Activated CD4-positive, alpha-beta T cell treated with anti-CD3 and anti-CD28 coated beads, Interleukin-2, amount 10 ng/mL, durations not matched to agents 24 days and 14 days (primary cell): ENCODE data around the gene OS9. TPM values are rescaled to one million over a fixed set of nuclear protein-coding genes. Genes with fewer than 3 reads are reported as not detected.
A peak's percentile ranks its signal among the peaks of the same experiment; 100 is the strongest.

Experiments
- DNase-seq: peaks from one replicate; pipeline ENCODE4 v3.0.0; 2022
- H3K27ac Mint-ChIP-seq: one replicate; pipeline ENCODE4 v1.8.0; 2022; ENCODE audit warnings: mild to moderate bottlenecking, mixed read lengths
- H3K27me3 Mint-ChIP-seq: one replicate; pipeline ENCODE4 v1.8.0; 2022; ENCODE audit warnings: mixed read lengths
- H3K36me3 Mint-ChIP-seq: one replicate; pipeline ENCODE4 v1.8.0; 2022; ENCODE audit warnings: low read depth, mild to moderate bottlenecking, mixed read lengths
- H3K4me1 Mint-ChIP-seq: one replicate; pipeline ENCODE4 v1.8.0; 2021; ENCODE audit warnings: mixed read lengths
- H3K4me3 Mint-ChIP-seq: one replicate; pipeline ENCODE4 v1.8.0; 2022; ENCODE audit warnings: mild to moderate bottlenecking, moderate library complexity, mixed read lengths
- H3K9me3 Mint-ChIP-seq: one replicate; pipeline ENCODE4 v1.8.0; 2021; ENCODE audit warnings: mixed read lengths
- intact Hi-C: fragments of 100-400 bp; cut with micrococcal nuclease; formaldehyde crosslinking; loops from one replicate; pipeline ENCODE4 v1.15.1; 2023
- total RNA-seq: library from RNA; stranded (reverse); gene quantifications from 2 replicates; pipeline ENCODE4 v1.2.3, GENCODE V29; 2022

OS9 gene
- total RNA-seq, 1 donor from 2014 or later = 84.3 TPM

- no peak for DNase-seq
- Mint-ChIP-seq H3K27me3 (no peaks in the 10 kb centered on the region), H3K27ac (no peak overlapping the region), H3K4me1 (no peaks in the 10 kb centered on the region), H3K36me3 (peaks cover 43% of the 10 kb centered on the region), H3K9me3 (no peaks in the 10 kb centered on the region), H3K4me3 (no peak overlapping the region)
- intact Hi-C loops = no loop called here
These were observed 29.0 kb downstream of the OS9 start for GRCh38 chr12:57722716-57723629.

DNA sequence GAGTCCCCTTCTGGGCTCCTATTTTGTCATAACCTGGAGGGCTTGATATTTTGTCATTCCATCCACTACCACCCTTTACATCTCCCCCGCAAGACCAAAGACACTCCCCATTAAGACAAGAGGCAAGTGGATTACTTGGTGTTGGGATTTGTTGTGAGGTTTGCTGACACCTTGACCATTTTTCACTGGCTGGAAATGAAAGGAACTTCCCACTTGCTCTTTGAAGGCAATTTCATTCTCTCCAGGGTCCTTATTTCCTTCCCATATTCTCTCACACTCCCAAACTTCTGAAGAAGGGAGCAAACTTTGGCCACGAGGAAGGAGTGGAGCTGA is 29.7 kb downstream of the OS9 start:
- H3K4me3 Mint-ChIP-seq = no peak overlapping the region
- no peak for DNase-seq
- no peaks in the 10 kb centered on the region for H3K4me1 Mint-ChIP-seq
- no peaks in the 10 kb centered on the region for H3K9me3 Mint-ChIP-seq
- H3K36me3 Mint-ChIP-seq = peaks cover 42% of the 10 kb centered on the region
- peak overlapping the region; percentile 17 for H3K27ac Mint-ChIP-seq
- H3K27me3 Mint-ChIP-seq = no peaks in the 10 kb centered on the region
- intact Hi-C loops = no loop called here

- H3K4me1 Mint-ChIP-seq = no peaks in the 10 kb centered on the region
- peaks cover 39% of the 10 kb centered on the region for H3K36me3 Mint-ChIP-seq
- no peak overlapping the region for H3K4me3 Mint-ChIP-seq
- DNase-seq = no peak
- H3K27me3 Mint-ChIP-seq = no peaks in the 10 kb centered on the region
- intact Hi-C loops = no loop called here
- peak overlapping the region; percentile 51 for H3K27ac Mint-ChIP-seq
- no peaks in the 10 kb centered on the region for H3K9me3 Mint-ChIP-seq
These were observed 30.3 kb downstream of the OS9 start for GRCh38 chr12:57724003-57724935.

GRCh38 chr12:57724936-57725740 is 31.2 kb downstream of the OS9 start:
- DNase-seq = no peak
- Mint-ChIP-seq H3K4me1 (no peaks in the 10 kb centered on the region), H3K36me3 (peaks cover 39% of the 10 kb centered on the region)

GRCh38 chr12:57725851-57726150 is 31.9 kb downstream of the OS9 start:
- no peaks in the 10 kb centered on the region for H3K4me1 Mint-ChIP-seq
- H3K36me3 Mint-ChIP-seq = peaks cover 45% of the 10 kb centered on the region
- intact Hi-C loops = no loop called here
- no peaks in the 10 kb centered on the region for H3K9me3 Mint-ChIP-seq
- DNase-seq = no peak
- H3K27me3 Mint-ChIP-seq = no peaks in the 10 kb centered on the region
- no peak overlapping the region for H3K27ac Mint-ChIP-seq
- H3K4me3 Mint-ChIP-seq = no peak overlapping the region

More at GRCh38 chr12:57724936-57725740, 31.2 kb downstream of the OS9 start:
- Mint-ChIP-seq H3K9me3 (no peaks in the 10 kb centered on the region), H3K27ac (peak overlapping the region; percentile 51), H3K4me3 (no peak overlapping the region), H3K27me3 (no peaks in the 10 kb centered on the region)
- intact Hi-C loops = no loop called here

DNA sequence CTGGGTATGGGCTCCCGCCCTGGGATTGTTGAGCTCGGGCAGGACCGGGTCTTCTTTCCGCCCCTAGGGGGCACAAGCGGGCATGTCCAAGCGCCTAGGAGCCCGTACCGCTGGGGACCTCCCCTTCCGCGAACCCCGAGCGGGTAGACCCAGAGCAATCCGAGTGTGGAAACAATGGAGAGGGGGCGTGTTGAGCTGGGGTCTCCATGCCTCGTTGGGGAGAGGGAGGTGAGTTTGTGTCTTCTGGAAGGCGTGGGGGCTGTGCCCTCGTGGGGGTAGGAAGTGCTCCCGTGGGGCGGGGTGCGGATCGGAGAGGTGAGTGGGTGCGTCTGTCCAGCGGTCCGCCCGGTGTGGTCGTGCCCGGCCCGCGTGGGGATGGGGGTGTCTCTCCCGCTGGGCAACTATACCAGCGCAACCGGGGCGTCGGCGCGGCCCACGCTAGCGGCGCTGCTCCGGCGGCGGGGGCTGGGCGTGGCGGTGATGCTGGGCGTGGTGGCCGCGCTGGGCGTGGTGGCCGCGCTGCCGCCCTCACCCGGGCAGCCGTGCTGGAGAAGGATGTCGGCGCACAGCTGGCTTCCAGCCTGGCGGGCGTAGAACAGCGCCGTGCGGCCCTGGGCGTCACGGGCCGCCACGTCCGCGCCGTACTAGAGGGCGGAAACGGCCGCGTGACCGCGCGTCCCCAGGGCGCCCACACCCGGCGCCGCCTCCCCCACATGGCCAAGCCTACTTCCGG is 32.4 kb downstream of the OS9 start:
- H3K4me3 Mint-ChIP-seq = peak overlapping the region; percentile 55
- no peaks in the 10 kb centered on the region for H3K4me1 Mint-ChIP-seq
- intact Hi-C loops = no loop called here
- H3K27me3 Mint-ChIP-seq = no peaks in the 10 kb centered on the region
- peaks cover 46% of the 10 kb centered on the region for H3K36me3 Mint-ChIP-seq
- no peak overlapping the region for H3K27ac Mint-ChIP-seq
- H3K9me3 Mint-ChIP-seq = no peaks in the 10 kb centered on the region
- peak; percentile 71 for DNase-seq

DNA sequence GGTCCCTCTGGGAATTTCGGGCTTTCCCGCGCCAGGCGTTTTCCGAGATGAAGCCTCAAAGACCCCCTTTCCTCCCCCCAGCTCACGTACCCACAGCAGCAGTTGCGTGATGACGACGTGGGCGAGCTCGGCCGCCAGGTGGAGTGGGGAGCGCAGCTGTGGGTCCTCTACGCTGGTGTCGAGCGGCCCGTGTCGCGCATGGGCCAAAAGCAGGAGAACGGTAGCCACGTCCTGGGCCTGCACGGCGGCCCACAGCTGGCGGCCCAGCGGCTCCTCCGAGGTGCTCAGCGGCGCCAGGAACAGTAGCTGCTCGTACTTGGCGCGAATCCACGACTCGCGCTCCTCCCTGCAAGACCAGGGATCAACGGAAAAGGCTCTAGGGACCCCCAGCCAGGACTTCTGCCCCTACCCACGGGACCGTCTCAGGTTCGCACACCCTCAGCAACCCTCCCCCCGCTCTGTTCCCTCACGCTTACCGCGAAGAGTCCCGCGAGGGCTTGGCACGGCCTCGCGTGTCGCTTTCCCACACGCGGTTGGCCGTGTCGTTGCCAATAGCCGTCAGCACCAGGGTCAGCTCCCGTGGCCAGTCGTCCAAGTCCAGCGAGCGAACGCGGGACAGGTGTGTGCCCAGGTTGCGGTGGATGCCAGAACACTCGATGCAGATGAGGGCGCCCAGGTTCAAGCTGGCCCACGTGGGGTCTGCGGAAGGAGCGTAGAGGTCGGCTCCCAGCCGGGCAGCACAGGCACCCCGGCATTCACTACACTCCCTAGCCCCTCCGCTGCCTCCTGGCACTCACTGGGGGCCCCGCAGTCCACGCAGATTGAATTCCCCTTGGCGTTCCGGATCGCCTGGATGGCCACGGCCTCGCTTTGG is 33.2 kb downstream of the OS9 start:
- H3K9me3 Mint-ChIP-seq = no peaks in the 10 kb centered on the region
- no peak overlapping the region for H3K4me3 Mint-ChIP-seq
- H3K27ac Mint-ChIP-seq = no peak overlapping the region
- DNase-seq = no peak
- no peaks in the 10 kb centered on the region for H3K27me3 Mint-ChIP-seq
- H3K4me1 Mint-ChIP-seq = no peaks in the 10 kb centered on the region
- intact Hi-C loops = no loop called here
- H3K36me3 Mint-ChIP-seq = peaks cover 46% of the 10 kb centered on the region

GRCh38 chr12:57727758-57728395 is 33.9 kb downstream of the OS9 start:
- no peak overlapping the region for H3K27ac Mint-ChIP-seq
- no peak overlapping the region for H3K4me3 Mint-ChIP-seq
- H3K36me3 Mint-ChIP-seq = peaks cover 52% of the 10 kb centered on the region
- no peaks in the 10 kb centered on the region for H3K27me3 Mint-ChIP-seq
- intact Hi-C loops = no loop called here
- H3K9me3 Mint-ChIP-seq = no peaks in the 10 kb centered on the region
- no peak for DNase-seq
- no peaks in the 10 kb centered on the region for H3K4me1 Mint-ChIP-seq

GRCh38 chr12:57729321-57729844 is 35.5 kb downstream of the OS9 start:
- no peak for DNase-seq
- H3K4me1 Mint-ChIP-seq = no peaks in the 10 kb centered on the region
- no peak overlapping the region for H3K4me3 Mint-ChIP-seq
- intact Hi-C loops = no loop called here
- H3K9me3 Mint-ChIP-seq = no peaks in the 10 kb centered on the region
- no peaks in the 10 kb centered on the region for H3K27me3 Mint-ChIP-seq
- no peak overlapping the region for H3K27ac Mint-ChIP-seq
- H3K36me3 Mint-ChIP-seq = peaks cover 57% of the 10 kb centered on the region

DNA sequence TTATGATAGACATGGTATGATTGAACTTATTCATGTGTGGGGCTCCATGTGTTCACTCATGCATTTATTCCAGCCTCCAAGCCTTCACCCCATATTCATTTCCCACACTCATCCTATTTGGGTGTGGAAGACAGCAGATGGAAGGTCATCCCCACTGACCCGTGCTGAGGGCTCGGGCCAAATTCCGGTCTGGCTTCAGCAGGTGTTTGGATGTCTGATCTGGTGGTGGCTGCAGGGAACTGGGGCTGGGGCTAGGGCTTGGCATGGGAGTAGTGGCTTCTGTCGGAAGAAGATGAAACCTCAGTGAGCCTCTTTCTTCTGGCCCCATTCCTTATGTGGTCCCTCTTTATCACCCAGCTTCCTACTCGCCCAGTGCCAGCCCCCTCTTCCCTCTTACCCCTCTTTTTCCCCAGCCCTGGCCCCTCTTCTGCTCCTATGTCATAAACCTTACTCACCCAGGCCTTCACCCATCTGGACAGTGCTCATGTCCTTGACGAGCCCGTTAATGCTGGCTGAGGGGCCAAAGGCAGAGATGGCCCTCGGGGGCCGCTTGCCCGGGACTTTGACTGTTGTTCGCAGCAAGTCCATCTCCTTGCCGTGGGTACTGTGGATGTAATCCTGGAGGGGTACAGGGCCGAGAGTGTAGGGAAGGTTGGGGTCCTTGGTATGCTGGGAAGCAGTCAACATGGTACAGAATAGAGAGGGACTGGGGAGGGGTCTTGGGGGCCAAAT is 36.6 kb downstream of the OS9 start:
- Mint-ChIP-seq H3K27me3 (no peaks in the 10 kb centered on the region), H3K36me3 (peaks cover 63% of the 10 kb centered on the region), H3K27ac (no peak overlapping the region), H3K4me3 (no peak overlapping the region), H3K4me1 (peaks cover 4% of the 10 kb centered on the region), H3K9me3 (no peaks in the 10 kb centered on the region)
- no peak for DNase-seq
- intact Hi-C loops = no loop called here

- Mint-ChIP-seq H3K27me3 (no peaks in the 10 kb centered on the region), H3K4me3 (no peak overlapping the region), H3K9me3 (no peaks in the 10 kb centered on the region), H3K4me1 (peaks cover 7% of the 10 kb centered on the region), H3K36me3 (peaks cover 65% of the 10 kb centered on the region), H3K27ac (no peak overlapping the region)
- intact Hi-C loops = no loop called here
- no peak for DNase-seq
These were observed 37.6 kb downstream of the OS9 start for GRCh38 chr12:57731411-57732080.
